ENCODE measurements around the gene SORCS2.

The SORCS2 gene

DNA sequence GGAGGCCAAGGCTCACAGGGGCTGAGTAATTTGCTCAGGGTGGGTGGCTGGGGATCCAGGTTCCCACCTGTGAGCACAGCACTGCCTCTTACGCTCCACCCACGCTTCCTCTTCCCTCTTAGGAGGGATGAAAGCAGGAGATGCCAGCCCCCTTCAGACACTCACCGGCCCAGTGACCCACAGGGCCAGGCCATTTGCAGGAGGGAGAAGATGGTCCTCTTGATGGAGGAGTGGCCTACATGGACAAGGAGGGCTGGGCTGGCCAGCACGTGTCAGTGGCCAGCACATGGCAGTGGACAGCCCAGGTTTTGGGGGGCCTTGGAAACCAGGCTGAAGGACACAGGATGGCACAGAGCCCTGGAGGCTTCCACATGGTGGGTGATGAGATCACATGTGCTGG is 350.4 kb downstream of the SORCS2 start:
- DNase-seq = no peak

- DNase-seq = no peak
These were observed 353.9 kb downstream of the SORCS2 start for GRCh38 chr4:7546152-7546808.

GRCh38 chr4:7546809-7547367 is 354.6 kb downstream of the SORCS2 start:
- DNase-seq = no peak

GRCh38 chr4:7547368-7548040 is 355.2 kb downstream of the SORCS2 start:
- no peak for DNase-seq

- DNase-seq = no peak
These were observed 357.5 kb downstream of the SORCS2 start for GRCh38 chr4:7549866-7550265.

DNA sequence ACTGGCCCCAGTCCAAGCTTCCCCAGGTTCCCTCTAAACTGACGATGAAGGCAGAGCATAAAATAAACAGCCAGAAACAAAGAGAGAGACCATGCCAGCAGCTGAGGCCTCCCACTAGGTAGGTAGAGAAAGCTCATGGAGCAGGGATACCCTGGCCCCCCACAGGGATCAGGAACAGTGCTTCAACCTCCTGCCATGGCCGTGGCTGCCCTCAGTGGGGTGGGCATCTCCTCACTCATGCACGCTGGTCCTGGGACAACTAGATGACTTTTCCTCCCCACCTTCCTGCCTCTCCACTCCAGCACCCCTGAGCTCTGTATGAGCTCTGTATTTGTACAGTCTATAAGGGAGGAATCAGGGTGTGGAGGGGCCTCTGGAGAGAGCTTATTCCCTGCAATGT is 360.1 kb downstream of the SORCS2 start:
- DNase-seq = no peak

- no peak for DNase-seq
These were observed 360.9 kb downstream of the SORCS2 start for GRCh38 chr4:7553280-7553679.

GRCh38 chr4:7554905-7555304 is 362.6 kb downstream of the SORCS2 start:
- DNase-seq = no peak

GRCh38 chr4:7556558-7556957 is 364.2 kb downstream of the SORCS2 start:
- DNase-seq = no peak

GRCh38 chr4:7557456-7557855 is 365.1 kb downstream of the SORCS2 start:
- DNase-seq = no peak

- DNase-seq = no peak
These were observed 366.1 kb downstream of the SORCS2 start for GRCh38 chr4:7558436-7558835.

- no peak for DNase-seq
These were observed 367.0 kb downstream of the SORCS2 start for GRCh38 chr4:7559316-7559715.

DNA sequence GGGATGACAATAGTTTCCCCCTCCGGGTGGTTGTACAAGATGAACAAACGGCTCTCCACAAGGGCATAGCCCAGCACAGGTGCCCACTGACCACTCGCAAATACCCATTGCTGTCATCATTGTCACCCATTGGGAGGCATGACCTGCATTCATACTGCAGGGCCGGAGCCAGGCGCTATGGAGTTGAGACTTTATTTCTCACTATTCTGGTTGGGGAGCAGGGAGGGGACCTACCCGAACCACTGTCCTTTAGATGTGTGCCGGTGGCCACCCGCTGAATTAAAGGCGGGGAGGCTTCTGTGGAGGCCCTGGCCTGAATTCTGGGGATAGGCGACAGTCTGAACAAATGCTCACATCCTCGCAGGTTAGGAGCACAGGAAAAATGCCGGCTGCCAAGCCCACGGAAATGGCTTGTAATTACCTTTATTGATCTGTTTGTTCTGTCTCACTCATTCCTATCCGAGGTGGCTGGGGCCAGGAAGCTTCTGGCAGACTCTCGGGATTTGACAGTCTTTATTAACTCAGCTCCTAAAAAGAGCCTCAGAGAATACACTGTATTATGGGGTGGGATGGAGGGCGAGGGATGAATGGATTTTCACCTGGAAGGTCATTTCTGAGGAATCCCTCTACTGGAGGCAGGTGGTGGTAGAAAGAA is 367.5 kb downstream of the SORCS2 start:
- peak; percentile 73 for DNase-seq

DNA sequence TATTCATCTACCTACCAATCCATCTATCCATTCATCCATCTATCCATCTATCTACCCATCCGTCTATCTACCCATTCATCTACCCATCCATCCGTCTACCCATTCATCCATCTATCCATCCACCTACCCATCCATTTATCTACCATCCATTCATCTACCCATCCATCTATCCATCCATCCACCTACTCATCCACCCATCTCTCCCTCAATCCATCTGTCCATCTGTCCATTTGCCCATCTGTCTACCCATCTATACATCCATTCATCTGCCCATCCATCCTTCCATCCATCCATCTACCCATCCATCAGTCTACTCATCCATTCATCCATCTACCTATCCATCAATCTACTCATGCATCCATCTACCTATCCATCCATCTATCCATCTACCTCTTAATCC is 369.2 kb downstream of the SORCS2 start:
- no peak for DNase-seq

DNA sequence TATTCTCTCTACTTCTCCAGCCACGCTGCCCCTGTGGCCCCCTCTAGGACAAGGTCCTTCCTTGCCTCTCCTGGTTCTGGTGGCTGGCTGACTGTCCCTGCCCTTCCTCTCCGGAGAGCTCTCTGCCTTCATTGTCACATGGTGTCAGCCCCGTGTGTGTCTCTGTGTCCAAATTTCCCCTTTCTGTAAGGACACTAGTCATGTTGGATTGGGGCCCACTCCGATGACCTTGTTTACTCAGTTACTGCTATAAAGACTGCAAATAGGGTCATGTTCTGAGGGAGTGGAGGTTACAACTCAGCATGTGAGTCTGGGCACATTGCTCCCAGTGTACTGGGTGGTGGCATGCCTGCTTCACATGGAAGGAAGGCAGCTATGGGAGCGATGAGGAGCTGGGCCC is 371.9 kb downstream of the SORCS2 start:
- DNase-seq = no peak

- no peak for DNase-seq
These were observed 373.1 kb downstream of the SORCS2 start for GRCh38 chr4:7565483-7565882.

GRCh38 chr4:7569810-7570783 is 377.8 kb downstream of the SORCS2 start:
- no peak for DNase-seq

GRCh38 chr4:7571001-7571400 is 378.7 kb downstream of the SORCS2 start:
- DNase-seq = no peak

- no peak for DNase-seq
These were observed 379.4 kb downstream of the SORCS2 start for GRCh38 chr4:7571701-7572100.

DNA sequence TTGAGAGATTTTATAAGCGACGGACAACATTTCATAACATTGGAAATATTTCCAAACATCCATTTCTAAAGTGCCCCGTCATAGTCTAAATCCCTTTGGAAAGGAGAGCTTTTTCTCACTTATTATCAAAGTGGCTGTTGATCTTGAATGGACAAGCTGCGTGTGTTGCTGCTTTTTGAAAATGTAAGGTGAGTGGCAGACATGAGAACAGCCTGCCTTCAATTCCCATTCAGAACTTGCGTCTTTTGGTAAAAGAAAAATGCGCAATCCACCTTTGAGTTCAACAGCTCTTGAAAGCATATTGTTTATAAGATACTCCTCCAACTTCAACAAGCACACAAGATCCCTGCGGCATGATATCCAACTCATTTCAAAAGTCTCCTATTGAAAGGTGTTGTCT is 380.6 kb downstream of the SORCS2 start:
- no peak for DNase-seq

DNA sequence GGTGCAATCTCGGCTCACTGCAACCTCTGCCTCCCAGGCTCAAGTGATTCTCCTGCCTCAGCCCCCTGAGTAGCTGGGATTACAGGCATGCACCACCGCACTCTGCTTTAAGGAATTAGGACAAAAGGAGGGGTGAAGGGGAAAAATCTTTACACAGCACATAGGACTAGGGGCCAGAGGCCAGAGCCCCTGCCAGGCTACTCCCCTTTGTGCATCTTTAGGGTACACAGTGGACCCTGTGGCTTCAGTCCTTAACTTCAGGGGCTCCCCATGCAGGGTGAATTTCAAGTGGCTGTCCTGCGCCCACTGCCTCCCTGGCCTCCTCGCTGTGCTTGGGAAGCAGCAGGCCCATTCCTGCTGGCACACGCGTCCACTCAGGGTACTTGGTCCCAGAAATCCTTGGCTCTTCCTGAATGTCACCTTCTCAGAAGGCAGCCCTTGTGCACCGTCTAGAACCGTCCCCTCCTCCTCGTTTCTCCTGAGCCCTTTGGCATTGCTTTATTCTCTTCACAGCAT is 381.3 kb downstream of the SORCS2 start:
- no peak for DNase-seq

DNA sequence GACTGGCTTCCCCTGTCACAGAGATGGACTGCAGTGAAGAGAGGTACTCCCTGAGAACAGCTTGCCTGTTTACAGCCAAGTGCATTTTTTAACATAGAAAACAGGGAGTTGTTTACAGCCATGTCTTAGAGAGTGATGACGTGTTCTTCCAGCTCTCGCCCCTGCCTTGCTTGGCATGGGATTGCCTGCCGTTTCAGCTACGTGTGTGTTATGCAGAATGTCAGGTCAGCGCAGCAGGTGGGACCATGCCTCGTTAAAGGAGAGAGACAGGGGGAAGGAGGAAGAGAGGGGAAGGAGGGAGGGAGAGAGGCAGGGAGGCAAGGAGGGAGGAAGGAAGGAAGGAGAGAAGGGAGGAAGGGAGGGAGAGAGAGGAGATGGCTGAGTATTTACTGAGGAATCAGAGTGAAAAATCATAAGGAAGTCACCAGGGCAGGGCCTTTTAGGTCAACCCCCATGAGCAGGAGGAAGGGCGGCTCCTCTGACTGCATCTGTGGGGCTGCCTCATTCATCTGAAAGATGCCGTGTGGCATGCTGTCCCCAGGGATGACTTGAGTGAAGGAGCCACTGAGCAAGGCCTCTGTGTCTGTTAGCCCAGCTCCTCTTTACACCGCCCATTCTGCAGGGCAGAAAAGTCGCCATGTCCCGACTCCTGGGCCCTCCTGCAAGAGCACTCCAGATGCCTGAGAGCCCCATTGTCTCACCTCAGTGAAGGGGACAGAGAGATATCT is 382.1 kb downstream of the SORCS2 start:
- DNase-seq = no peak
